Loucy (cell line): ENCODE measurements around the gene OR5AC2.

Source experiments
- H2AFZ ChIP-seq: fragments of 200-600 bp; sonication (generic); 2 replicates; pipeline ENCODE4 v1.6.0; 2016; ENCODE audit warnings: antibody characterized with exemption, mild to moderate bottlenecking, low read length, moderate library complexity
- H3F3A ChIP-seq: fragments of 200-600 bp; 2 replicates; pipeline ENCODE4 v1.6.0; 2016; ENCODE audit warnings: antibody characterized with exemption, low read depth, mild to moderate bottlenecking
- H3K27me3 ChIP-seq: fragments of 200-600 bp; sonication (generic); 2 replicates; pipeline ENCODE4 v1.6.1; 2014; ENCODE audit warnings: low read length, mild to moderate bottlenecking; ENCODE audit not compliant: insufficient read depth, poor library complexity, severe bottlenecking
- H3K36me3 ChIP-seq: fragments of 200-600 bp; sonication (generic); 2 replicates; pipeline ENCODE4 v1.6.1; 2016; ENCODE audit warnings: low read length; ENCODE audit not compliant: insufficient read depth
- H3K4me1 ChIP-seq: fragments of 200-600 bp; sonication (generic); 2 replicates; pipeline ENCODE4 v1.5.1; 2014; ENCODE audit warnings: low read length, mild to moderate bottlenecking; ENCODE audit not compliant: insufficient read depth, poor library complexity, severe bottlenecking
- H3K4me2 ChIP-seq: fragments of 200-600 bp; sonication (generic); 2 replicates; pipeline ENCODE4 v1.6.0; 2014; ENCODE audit warnings: antibody characterized with exemption, low read length, low read depth, mild to moderate bottlenecking; ENCODE audit not compliant: poor library complexity, severe bottlenecking
- H3K4me3 ChIP-seq: fragments of 200-600 bp; sonication (generic); 2 replicates; pipeline ENCODE4 v1.5.1; 2014; ENCODE audit warnings: low read length, mild to moderate bottlenecking, mixed read lengths; ENCODE audit not compliant: poor library complexity, severe bottlenecking
- H3K79me2 ChIP-seq: fragments of 200-600 bp; sonication (generic); 2 replicates; pipeline ENCODE4 v1.6.1; 2014; ENCODE audit warnings: low read length; ENCODE audit not compliant: insufficient read depth
- H3K9ac ChIP-seq: fragments of 200-600 bp; sonication (generic); 2 replicates; pipeline ENCODE4 v1.6.0; 2014; ENCODE audit warnings: mild to moderate bottlenecking, low read depth, low read length, moderate library complexity; ENCODE audit not compliant: poor library complexity, severe bottlenecking
- H3K9me2 ChIP-seq: fragments of 200-600 bp; sonication (generic); replicated peaks from 2 replicates; pipeline ENCODE4 v1.6.1; 2016; ENCODE audit warnings: low read depth, low read length, mixed read lengths
- H3K9me3 ChIP-seq: fragments of 200-600 bp; sonication (generic); 2 replicates; pipeline ENCODE4 v1.6.1; 2014; ENCODE audit warnings: mild to moderate bottlenecking, antibody characterized with exemption, low read length, low read depth; ENCODE audit not compliant: insufficient read depth
- H4K20me1 ChIP-seq: fragments of 200-600 bp; sonication (generic); 2 replicates; pipeline ENCODE4 v1.6.0; 2014; ENCODE audit warnings: antibody characterized with exemption, low read length, mild to moderate bottlenecking; ENCODE audit not compliant: insufficient read depth, poor library complexity, severe bottlenecking
- EZH2phosphoT487 ChIP-seq: fragments of 200-600 bp; IDR thresholded peaks from 2 replicates; pipeline ENCODE4 v1.6.1; 2018; ENCODE audit warnings: antibody characterized with exemption, mild to moderate bottlenecking, moderate library complexity, borderline replicate concordance
- TF ChIP-seq, protein P1 (sequence below): fragments of 200-600 bp; sonication (generic); conservative IDR thresholded peaks from 2 replicates; pipeline ENCODE4 v1.5.1; 2014; ENCODE audit warnings: mild to moderate bottlenecking, antibody characterized with exemption, low read length

OR5AC2 gene, protein sequence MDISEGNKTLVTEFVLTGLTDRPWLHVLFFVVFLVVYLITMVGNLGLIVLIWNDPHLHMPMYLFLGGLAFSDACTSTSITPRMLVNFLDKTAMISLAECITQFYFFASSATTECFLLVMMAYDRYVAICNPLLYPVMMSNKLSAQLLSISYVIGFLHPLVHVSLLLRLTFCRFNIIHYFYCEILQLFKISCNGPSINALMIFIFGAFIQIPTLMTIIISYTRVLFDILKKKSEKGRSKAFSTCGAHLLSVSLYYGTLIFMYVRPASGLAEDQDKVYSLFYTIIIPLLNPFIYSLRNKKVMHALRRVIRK

DNA sequence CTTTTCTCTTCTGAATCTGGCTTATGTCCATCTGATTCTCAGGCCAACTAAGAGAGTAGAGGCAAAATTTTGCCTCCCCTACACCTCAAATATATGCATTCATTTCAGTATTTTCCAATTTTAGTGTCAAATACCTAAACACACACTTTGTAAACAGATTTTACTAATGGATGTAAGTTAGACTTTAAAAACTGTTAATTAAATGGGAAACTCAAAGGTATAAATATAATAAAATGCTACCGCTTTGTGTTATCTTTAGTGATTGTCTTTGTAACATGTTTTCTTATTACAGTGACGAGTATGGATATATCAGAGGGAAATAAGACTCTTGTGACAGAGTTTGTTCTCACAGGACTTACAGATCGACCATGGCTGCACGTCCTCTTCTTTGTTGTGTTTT is at the start of gene OR5AC2:
TSS of gene OR5AC2 (plus strand) at position 301 of the 400 bp plus-strand sequence. CDS start at position 301, 0 bp downstream.
- TF ChIP-seq, protein P1, sequence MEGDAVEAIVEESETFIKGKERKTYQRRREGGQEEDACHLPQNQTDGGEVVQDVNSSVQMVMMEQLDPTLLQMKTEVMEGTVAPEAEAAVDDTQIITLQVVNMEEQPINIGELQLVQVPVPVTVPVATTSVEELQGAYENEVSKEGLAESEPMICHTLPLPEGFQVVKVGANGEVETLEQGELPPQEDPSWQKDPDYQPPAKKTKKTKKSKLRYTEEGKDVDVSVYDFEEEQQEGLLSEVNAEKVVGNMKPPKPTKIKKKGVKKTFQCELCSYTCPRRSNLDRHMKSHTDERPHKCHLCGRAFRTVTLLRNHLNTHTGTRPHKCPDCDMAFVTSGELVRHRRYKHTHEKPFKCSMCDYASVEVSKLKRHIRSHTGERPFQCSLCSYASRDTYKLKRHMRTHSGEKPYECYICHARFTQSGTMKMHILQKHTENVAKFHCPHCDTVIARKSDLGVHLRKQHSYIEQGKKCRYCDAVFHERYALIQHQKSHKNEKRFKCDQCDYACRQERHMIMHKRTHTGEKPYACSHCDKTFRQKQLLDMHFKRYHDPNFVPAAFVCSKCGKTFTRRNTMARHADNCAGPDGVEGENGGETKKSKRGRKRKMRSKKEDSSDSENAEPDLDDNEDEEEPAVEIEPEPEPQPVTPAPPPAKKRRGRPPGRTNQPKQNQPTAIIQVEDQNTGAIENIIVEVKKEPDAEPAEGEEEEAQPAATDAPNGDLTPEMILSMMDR: no peak
- no peak for TF ChIP-seq EZH2phosphoT487
- no peaks in the 10 kb centered on the region for H3K79me2 ChIP-seq
- H3K4me1 ChIP-seq: no peaks in the 10 kb centered on the region
- no peaks in the 10 kb centered on the region for H3K9me3 ChIP-seq
- H3K9me2 ChIP-seq: no peaks in the 10 kb centered on the region
- H3K9ac ChIP-seq: no peak within 1 kb of the TSS
- no peaks in the 10 kb centered on the region for H3K27me3 ChIP-seq
- H3K4me3 ChIP-seq: no peak within 1 kb of the TSS
- no peaks in the 10 kb centered on the region for H3K36me3 ChIP-seq
- no peak within 1 kb of the TSS for H3K4me2 ChIP-seq
- no peak within 1 kb of the TSS for H2AFZ ChIP-seq
- no peaks in the 10 kb centered on the region for H3F3A ChIP-seq
- H4K20me1 ChIP-seq: no peaks in the 10 kb centered on the region

DNA sequence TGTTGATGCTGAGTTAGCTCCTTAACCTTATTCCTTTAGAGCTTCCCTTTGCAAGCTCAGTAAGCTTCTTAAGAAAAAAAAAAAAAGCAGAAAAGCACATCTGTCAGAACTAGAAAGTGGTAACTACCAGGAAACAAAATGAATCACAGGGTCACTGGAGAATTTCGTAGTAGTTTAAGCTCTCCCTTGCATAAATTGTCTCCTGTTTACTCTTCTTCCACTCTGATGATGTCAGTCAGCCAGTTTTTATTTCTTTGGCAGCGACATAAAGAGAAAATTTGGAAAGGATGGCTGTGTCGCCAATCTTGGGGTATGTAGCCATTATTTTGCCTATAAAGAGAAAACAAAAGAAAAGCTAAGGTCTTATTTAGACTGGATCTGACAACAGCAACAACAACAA is 48.7 kb upstream of the OR5AC2 start:
- H3K27me3 ChIP-seq: no peaks in the 10 kb centered on the region
- no peaks in the 10 kb centered on the region for H4K20me1 ChIP-seq

DNA sequence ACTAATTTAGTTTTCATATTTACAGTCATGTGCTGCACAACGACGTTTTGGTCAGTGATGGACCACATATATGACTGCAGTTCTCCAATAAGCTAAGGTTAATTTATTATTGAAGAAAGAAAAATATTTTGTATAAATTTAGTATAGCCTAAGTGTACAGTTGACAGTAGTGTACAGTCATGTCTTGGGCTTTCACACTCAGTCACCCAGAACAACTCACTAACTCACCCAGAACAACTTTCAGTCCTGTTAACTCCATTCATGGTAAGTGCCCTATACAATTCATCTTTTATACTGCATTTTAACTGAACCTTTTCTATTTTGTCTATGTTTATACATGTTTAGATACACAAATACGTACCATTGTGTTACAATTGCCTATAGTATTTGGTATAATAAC is 48.1 kb upstream of the OR5AC2 start:
- peak overlapping the region; percentile 57 for H3K4me2 ChIP-seq
- no peaks in the 10 kb centered on the region for H3K9me3 ChIP-seq
- H3K9me2 ChIP-seq: no peaks in the 10 kb centered on the region
- no peaks in the 10 kb centered on the region for H3K27me3 ChIP-seq
- no peaks in the 10 kb centered on the region for H3K79me2 ChIP-seq
- no peaks in the 10 kb centered on the region for H3F3A ChIP-seq
- no peaks in the 10 kb centered on the region for H3K36me3 ChIP-seq
- no peaks in the 10 kb centered on the region for H4K20me1 ChIP-seq
- no peaks in the 10 kb centered on the region for H3K4me1 ChIP-seq
- H2AFZ ChIP-seq: peak overlapping the region; percentile 79
- peak overlapping the region; percentile 58 for H3K4me3 ChIP-seq
- H3K9ac ChIP-seq: no peak overlapping the region
- TF ChIP-seq, protein P1: no peak
- no peak for TF ChIP-seq EZH2phosphoT487

More for the DNA sequence above, 48.7 kb upstream of the OR5AC2 start:
- Histone ChIP-seq H3K4me2 (no peak overlapping the region), H2AFZ (0 out of 2 replicates have a peak overlapping the region, but pooled peaks have one; percentile 33), H3K4me3 (no peak overlapping the region), H3K79me2 (no peaks in the 10 kb centered on the region), H3K36me3 (no peaks in the 10 kb centered on the region), H3F3A (no peaks in the 10 kb centered on the region), H3K9me3 (no peaks in the 10 kb centered on the region), H3K9me2 (no peaks in the 10 kb centered on the region), H3K4me1 (no peaks in the 10 kb centered on the region), H3K9ac (no peak overlapping the region)
- TF ChIP-seq EZH2phosphoT487: no peak
- TF ChIP-seq, protein P1: no peak
